Islet precursor cell (in vitro differentiated cells): ENCODE measurements around the gene RNF17.

Experiments used
- DNase-seq: peaks from one replicate; pipeline ENCODE4 v3.0.0-alpha.2; 2018

The RNF17 gene

DNA sequence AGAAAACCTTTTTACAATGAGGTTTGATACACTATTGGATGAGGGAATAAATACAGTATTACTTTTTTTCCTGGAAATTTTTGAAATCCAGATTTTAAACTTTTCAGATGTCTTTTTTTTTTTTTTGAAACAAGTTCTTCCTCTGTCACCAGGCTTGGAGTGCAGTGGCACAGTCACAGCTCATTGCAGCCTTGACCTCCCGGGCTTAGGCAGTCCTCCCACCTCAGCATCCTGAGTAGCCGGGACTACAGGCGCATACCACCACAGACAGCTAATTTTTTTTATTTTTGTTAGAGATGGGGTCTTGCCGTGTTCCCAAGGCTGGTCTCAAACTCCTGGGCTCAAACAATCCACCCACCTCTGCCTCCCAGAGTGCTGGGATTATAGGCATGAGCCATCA lies 96.8 kb downstream of the RNF17 start:
- no peak for DNase-seq

DNA sequence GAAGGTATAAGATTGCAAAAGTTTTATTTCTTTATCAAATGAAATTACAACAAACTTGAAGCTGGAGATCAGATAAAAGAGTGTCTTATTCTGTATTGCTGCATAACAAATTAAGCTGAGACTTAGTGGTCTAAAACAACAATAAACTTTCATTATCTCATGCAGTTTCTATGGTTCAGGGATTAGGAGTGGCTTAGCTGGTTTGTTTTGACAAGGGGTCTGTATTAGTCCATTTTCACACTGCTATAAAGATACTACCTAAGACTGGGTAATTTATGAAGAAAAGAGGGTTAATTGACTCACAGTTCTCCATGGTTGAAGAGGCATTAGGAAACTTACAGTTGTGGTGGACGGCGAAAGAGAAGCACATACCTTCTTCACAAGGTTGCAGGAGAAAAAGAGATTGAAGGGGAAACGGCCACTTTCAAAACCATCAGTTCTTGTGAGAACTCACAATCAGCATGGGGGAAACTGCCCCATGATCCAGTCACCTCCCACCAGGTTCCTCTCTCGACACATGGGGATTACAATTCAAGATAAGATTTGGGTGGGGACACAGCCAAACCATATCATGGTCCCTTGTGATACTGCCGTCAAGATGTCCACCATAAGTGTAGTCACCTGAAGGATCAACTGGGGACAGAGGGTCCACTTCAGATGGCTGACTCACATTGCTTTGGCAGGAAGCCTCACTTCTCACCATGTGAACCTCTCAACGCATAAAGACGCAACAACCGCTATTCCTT lies 97.8 kb downstream of the RNF17 start:
- no peak for DNase-seq

DNA sequence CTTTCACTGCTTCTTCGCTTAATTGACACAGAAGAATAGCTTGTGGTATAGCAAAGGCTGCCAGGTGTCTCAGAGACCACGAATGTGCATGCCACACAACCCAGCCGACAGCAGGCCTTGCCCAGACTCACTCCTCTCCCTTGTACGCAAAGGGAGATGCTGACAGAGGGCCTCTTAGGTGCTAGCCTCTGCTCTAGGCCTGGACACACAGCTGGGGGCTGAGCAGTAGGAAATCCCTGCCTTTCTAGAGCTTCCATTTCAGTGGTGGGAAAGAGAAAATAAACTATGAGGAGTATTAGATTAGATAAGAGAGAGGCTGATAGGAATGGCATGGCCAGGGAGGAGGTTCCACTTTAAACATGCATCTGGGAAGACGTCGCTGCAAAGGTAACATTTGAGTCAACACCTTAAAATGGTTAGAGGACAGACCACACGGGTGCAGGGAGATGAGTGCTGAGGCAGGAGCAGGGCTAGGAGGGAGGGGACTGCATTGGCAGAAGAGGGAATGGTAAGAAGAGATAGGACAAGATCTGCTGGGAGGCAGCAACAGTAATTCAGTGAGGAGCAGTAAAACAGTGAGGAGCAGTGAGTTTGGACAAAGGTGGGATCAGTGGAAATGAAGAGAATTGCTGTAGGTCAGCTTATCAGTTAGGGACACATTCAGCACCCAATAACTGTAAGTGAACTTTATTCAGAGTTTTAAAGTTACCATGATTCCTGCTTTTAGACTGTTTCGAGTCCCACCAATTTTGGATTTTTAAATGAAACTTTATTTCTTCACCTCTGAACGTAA lies 100.0 kb downstream of the RNF17 start:
- DNase-seq: no peak

DNA sequence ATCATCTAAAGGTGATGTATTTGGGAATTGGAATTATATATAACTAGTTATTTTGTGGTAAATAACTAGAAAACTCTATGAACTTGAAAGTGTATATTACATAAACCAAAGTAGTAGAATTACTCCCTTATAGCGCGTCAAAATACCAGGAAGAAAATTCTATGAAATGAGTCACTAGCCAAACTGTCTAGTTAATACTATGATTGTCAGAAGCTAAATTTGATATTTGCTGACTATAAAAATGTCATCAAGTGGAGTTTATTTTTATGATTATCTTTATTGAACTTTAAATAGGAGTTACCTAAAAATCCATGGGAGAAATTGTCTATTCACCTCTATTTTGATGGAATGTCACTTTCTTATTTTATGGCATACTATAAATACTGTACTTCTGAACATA lies 100.6 kb downstream of the RNF17 start:
- DNase-seq: no peak

DNA sequence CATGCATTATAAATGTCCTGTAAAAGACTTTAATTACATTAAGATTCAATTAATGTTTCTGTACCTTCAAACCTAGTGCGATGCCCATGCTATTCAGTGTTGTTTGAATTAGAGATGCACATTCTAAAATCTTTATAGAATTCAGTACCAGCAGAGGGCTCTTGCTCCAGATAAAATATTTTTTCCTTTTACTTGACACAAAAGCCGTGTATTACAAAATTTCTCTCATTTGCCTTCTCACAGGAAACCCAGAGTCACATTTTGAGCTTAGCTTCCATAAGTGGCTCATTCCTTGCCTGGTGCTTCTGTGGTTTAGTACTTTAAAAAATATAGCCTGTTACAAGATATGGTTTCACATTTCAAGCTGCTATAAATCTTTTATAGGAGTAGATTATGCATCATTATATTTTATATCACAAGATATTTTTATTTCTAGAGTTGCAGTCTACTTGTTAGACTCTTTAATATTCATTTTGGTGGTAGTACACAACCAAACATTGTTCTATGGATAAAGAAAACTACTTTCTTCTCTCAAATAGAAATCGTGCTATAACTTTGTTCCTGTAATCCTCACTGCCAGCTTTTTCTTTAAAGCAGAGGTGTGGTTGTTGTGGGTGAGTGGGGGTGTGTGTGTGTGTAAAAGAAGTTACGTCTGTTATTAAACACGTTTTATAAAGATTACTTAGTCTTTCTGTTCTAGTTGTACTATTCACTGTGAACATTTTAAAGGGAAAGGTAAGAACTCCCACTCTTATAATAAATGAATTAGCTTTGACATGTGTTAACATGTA lies 101.4 kb downstream of the RNF17 start:
- DNase-seq: no peak

DNA sequence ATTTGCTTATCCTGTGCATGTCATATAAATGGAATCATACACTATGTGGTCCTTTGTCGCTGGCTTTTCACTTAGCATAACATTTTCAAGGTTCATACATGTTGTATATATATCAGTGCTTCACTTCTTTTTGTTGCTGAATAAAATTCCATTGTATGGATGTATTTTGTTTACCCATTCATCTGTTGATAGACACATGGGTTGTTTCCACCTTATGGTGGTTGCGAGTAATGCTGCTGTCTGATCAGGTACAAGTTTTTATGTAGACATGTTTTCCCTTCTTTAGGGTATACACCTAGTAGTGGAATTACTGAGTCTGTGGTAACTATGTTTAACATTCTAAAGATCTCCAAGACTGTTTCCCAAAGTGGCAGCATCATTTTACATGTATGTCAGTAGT lies 102.5 kb downstream of the RNF17 start:
- no peak for DNase-seq

DNA sequence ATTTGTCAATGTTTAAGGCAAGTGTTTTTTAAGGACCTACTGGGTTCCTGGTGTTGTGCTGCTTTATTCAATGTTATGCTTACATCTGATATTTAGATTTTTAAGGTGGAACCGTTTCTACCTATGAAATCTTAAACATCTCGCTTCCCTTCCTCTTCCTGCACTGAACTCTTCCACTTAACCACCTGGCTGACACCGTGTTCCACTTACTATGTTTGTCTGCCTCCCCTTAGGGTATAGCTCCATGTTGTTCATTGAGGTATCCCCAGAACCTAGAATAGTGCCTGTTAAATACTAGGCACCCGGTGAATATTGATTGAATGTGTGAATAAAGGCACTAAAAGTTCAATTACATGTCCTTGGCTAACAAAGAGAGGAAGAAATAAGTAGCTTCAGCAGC lies 104.9 kb downstream of the RNF17 start:
- DNase-seq: no peak

DNA sequence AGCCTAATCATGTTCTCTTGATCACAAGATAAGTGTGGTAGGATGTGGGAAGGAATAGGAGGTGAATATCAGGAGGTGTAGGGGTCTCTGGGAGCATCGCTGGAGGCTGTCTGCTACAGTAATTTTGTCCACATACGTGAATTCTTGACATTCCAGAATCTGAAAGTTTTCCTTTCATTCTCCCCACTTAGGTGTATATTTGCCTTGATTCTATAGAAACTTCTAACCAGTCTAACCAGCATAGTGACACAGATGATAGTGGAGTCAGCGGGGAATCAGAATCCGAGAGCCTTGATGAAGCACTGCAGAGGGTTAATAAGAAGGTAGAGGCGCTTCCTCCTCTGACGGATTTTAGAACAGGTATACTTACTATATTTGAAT lies 106.4 kb downstream of the RNF17 start:
- no peak for DNase-seq

DNA sequence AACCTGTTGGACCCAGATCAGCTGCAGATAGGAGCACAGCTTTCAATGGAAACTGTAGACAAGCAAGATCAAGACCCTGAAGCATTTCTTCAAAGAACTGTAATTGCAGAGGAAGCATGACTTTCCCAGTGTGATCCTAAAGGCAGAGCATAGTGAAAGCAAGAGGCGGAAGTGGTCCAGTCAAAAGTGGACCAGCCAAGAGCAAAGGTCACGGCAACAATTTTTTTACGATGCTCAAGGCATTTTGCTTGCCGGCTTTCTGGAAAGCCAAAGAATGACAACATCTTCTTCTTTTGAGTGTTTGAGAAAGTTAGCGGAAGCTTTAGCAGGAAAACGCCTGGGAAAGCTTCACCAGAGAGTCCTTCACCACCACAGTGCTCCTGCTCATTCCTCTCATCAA lies 111.6 kb downstream of the RNF17 start:
- DNase-seq: peak; percentile 84

DNA sequence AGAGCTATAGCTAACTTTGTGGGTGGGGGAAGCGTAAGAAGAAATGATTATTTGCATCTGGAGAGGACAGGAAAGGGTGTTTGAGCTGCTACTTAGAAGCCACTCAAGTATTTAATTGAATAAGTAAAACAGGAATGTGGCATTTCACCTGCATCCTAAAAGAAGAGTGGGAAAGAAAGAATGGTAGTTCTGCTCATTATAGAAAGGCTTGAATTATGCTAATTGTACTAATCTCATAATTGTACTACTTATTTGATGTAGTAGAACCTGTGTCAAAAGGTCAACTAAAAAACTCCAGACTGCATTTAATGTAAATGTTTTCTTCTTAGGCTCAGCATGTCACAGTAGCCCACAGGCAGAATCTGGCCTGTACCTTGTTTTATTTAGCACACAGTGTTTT lies 113.6 kb downstream of the RNF17 start:
- DNase-seq: no peak

DNA sequence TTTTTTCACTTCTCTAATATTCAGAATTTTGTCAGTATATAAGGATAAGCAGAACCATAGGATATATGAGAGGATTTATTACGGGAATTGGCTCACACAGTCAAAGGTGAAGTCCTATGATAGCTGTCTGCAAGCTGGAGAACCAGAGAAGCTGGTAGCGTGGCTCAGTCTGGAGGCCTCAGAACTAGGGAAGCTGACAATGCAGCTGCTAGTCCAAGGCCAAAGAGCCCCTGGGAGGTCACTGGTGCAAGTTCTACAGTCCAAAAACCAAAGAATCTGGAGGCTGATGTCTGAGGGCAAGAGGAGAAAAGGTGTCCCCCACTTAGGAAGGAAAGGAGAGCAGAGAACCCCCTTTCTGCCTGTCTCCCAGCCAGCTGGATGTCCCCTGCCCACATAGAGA lies 114.4 kb downstream of the RNF17 start:
- DNase-seq: no peak

DNA sequence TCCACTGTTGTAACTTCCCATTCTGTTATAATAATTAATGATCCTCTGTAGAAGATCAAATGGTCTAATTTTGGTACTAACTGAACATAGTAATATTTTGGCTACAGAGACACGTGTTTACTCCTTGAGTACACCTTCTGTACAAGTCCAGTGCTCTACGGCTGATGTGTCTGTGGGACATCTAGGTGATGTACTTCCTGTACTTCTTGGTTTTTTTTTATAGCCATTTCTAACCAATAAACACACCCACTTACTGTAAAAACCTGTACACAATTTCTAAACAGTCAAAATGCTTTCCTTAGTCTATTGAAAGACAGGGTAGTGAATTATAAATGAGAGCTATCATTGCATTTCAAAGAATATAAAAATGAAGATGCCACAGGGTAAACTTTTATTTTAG lies 118.7 kb downstream of the RNF17 start:
- DNase-seq: no peak

DNA sequence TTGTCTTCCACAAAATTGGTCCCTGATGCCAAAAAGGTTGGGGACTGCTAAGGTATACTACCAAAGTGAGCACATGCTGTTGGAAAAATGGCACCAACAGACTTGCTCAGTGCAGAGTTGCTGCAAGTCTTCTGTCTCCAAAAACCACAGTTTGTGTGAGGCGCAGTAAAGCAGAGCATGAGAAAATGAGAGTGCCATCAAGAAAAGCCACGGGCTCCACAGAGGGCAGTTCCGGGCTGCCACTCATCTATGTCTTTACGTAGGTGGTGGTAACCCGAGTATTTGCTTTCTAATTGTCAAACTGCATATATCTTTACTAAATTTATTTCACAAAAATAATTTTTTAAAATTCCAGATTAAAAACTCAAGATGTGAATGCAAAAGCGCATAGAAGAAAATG lies 123.8 kb downstream of the RNF17 start:
- no peak for DNase-seq

DNA sequence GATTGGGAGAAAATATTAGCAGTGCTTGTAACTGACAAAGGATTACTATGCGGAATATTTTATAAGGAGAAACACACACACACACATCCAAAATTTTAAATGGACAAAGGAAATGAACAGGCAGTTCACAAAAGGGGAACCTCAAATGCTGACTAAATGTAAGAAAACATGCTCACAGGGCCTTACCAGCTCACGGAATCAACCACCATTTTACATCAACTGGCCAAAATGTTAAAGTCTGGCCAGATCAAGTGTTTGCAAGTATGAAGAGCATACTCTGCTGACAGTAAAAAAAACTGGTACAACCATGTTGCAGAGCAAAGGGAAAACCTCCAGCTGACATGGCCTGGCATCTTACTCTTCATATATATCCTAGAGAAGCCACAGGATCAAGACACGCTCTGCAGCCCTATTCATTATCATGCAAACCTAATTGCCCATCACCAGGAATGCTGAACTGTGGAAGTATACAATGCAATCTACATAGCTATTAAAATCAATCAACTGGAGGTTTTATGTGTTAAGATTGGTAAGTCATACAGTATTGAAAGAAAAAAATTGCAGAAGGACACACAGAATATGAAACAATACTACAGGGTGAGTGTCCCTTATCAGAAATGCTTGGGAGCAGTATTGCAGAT lies 124.4 kb downstream of the RNF17 start:
- DNase-seq: no peak

DNA sequence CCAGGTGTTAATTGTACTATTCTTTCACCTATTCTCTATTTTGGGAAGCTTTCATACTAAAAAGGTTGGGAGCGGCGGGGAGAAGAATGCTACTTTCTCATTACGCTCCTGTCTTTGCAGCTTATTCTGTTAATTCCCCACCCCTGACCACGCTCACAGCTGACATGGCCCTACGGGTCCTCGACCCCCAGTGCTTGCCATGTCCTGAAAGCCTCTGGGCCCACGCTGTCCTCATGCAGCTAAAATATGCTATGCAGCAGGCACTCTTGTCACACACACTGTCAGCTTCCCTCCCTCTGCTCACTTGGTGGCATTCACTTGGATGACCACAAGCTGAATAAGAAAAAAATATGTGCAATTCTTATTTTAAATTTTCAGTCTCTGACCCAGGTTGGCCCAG lies 126.3 kb downstream of the RNF17 start:
- no peak for DNase-seq

DNA sequence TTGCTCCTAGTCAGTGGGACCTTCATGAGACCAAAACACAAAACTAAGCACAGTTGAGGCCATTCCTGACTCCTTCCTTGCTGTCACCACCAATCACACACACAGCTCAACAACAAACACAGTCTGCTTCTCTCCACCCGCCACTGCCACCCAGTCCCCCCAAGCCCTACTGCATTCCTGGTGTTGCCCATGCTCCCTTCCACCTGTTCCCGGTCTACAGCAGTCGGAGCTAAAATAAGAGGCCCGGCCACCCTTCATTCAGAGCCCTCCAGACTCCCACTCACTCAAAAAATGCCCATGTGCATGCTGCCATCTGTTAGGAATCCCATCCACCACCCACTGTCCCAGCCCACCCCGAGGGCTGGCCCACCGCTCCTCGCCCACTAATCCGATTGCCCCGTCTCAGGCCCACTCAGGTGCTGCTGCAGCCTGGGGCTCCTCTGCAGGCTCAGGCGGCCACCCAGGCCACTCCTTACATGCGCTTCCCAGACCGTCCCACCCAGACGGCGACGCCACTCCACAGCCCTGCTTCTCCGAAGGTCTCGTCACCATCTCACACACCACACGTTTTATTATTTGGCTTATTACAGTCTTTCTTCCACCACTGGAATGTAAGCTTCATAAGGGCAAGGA lies 127.6 kb downstream of the RNF17 start:
- DNase-seq: no peak

DNA sequence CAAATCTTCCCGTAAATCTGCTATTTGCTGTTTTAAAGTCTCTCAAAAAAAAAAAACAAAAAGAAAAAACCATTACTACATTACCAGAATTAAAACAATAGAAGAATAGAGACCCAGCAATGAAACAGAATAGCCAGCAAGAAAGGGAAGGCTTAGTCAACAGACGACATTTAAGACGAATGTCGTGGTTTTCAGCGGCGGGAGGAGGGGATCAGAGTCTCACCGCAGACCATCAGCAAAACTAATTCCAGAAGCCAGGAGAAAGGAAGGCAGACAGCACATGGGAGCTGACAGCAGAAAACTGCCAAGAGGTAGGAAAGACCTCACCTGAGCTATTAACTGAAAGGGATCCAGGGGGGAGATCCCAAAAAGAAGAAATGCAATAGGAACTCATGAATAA lies 128.9 kb downstream of the RNF17 start:
- DNase-seq: peak; percentile 53

DNA sequence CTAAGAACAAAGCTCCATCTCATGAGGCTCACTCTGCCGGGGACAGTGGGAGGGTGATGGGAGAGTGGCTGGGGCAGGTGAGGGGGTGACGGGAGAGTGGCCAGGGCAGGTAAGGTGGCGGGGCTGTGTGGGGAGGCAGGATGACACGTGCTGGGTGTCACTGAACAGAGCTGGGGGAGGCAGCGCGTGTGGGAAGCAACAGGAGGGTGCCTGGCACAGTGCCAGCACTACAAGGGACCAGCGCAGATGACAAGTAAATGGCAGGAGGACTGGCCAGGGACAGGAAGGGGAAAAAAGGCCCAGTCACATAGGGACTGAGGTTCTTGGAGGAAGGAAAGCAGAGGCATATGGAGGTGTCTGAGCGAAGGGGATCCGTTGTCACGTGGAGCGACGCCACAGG lies 129.9 kb downstream of the RNF17 start:
- no peak for DNase-seq

DNA sequence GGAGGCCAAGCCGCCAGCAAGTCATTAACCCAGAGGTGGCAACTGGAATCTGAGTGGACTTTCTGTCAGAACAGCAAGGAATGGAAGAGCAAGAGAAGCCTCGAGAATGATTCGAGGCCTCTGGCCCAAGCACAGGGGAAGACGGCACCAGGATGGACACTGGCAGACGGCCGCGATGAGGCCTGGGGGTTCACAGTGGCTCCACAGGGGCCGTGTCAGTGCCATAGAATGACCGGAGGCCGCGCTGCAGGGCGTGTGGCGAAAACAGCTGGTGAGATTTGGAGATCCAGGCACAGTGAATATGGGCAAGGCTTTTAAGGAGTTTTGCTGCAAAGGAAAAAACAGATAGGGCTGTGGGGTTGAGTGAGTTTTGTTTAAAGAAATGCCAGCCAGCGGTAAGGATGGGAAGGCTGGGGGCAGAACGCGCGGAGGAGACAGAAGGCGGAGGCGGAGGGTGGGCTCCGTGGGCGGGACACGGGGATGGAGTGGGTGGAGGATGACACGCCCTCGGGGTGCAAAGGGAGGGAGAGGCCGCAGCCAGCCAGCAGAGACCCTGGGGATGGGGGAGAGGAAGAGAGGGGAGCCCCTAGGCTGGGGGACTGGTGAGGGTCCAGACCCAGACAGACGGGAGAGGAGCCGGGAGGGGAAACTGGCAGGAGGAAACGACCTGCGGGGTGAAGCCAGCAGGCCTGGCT lies 130.5 kb downstream of the RNF17 start:
- no peak for DNase-seq

DNA sequence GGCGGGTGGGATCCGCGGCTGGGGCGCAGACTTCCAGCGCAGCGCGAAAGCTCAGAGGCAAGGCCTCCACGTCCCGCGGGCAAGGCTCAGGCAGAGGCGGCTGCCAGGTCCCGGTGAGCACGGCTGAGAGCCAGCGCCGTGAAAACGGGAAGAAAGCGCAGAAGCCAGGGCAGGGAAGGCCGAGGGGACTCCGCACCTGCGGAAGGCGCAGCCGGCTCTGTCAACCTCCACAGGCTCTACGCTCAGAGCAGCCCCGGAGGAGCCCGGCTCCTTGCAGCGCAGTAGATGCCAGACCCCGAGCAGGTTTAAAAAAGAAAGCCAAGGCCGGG lies 131.0 kb downstream of the RNF17 start:
- DNase-seq: peak; percentile 55

DNA sequence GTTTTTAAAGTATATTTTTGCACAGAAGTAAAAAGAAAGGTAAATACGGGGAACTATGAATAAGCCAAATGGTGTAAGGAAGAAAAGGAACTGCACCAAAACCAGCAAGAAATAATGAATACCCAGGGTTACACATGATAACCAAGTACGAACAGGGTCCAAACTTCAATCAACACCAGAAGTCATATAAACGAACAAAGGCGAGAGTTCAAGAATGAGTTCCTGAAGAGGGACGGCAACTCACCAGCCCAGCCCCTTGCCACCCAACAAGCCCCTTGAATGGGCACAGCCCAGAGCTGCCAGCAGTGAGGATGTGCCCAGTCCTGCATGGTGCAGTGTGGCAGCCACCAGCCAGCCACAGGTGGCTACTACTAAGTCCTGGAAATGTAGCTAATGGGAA lies 132.1 kb downstream of the RNF17 start:
- no peak for DNase-seq

DNA sequence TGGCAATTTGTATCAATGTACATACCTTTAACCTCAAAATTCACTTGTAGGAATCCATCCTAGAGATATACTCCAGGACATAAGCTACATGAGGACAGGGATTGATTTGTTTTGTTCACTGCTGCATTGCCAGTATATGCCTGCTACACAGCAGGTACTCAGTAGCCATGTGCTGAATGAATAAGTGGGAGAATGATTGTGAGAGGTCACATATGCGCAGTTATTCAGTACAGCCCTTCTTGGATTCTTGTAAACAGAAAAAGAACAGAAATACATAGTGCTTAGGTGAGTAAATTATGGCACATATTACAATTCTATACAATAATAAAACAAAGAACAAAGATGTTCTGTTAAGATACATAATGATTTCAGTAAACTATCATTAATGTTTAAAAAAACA lies 133.3 kb downstream of the RNF17 start:
- DNase-seq: no peak
